ENCODE results near the gene KDM6A. TPM values are rescaled to one million over a fixed set of nuclear protein-coding genes. Genes with fewer than 3 reads are reported as not detected.
"Not testable (repeated sequence)": the region's sequence is repeated elsewhere in the genome, so short reads cannot be mapped to it uniquely, and the experiment has no call there.

Gene KDM6A
- total and polyA plus RNA-seq, 2 donors (not counting 1 experiment from before 2014, with no cell fraction given), result 13.8 to 28.4 TPM

DNA sequence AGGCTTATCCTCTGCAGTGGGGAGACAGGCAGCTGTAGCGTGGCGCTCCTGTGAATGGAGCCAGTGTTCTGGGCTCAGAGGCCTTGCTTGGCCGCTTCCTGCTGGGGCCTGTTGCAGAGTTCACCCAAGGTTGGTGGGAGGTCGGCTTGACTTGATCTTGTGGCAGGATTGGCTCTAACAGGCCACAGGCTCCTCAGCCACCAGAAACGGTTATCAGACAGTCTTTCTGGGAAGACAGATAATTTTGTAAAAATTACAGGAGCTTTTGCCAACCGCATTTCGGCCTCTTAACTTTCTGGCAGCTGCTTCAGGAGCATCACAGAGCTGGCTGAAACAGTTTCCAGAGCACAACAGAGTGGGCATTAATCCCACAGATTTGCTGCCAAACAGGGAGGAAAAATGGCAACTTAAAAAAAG lies 261.3 kb downstream of the KDM6A start:
- Histone ChIP-seq H3K4me2 (ENCODE audit: extremely low read depth, insufficient read depth, low read length) (no peak overlapping the region), H3K9ac (ENCODE audit: insufficient read depth, low read length) (no peak overlapping the region), H3K4me3 (replicated peaks in 1 of 4; ENCODE audit: control extremely low read depth in 1 of 4, insufficient read depth in 1 of 4, low read depth in 3 of 4, low read length in 4 of 4) (no peak overlapping the region), H4K20me1 (ENCODE audit: control insufficient read depth, extremely low read depth, insufficient read depth, low read length) (no peaks in the 10 kb centered on the region), H3K9me3 (ENCODE audit: control insufficient read depth, insufficient read depth, low read depth, low read length) (no peaks in the 10 kb centered on the region), H3K27ac (ENCODE audit: insufficient read depth, low read length) (no peak overlapping the region), H3K27me3 (ENCODE audit: control insufficient read depth, insufficient read depth, low read length) (no peaks in the 10 kb centered on the region), H2AFZ (ENCODE audit: low read length) (no peak overlapping the region), H3K79me2 (ENCODE audit: control insufficient read depth, insufficient read depth, low read length) (no peaks in the 10 kb centered on the region), H3K36me3 (ENCODE audit: control insufficient read depth, insufficient read depth, low read length) (no peaks in the 10 kb centered on the region), H3K4me1 (ENCODE audit: control insufficient read depth, extremely low read depth, insufficient read depth, low read length) (no peaks in the 10 kb centered on the region)
- TF ChIP-seq, protein P1, sequence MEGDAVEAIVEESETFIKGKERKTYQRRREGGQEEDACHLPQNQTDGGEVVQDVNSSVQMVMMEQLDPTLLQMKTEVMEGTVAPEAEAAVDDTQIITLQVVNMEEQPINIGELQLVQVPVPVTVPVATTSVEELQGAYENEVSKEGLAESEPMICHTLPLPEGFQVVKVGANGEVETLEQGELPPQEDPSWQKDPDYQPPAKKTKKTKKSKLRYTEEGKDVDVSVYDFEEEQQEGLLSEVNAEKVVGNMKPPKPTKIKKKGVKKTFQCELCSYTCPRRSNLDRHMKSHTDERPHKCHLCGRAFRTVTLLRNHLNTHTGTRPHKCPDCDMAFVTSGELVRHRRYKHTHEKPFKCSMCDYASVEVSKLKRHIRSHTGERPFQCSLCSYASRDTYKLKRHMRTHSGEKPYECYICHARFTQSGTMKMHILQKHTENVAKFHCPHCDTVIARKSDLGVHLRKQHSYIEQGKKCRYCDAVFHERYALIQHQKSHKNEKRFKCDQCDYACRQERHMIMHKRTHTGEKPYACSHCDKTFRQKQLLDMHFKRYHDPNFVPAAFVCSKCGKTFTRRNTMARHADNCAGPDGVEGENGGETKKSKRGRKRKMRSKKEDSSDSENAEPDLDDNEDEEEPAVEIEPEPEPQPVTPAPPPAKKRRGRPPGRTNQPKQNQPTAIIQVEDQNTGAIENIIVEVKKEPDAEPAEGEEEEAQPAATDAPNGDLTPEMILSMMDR (conservative IDR thresholded peaks at IDR 0.05 in 1 of 2, IDR thresholded peaks at IDR 0.05 in 1 of 2; ENCODE audit: low read depth in 1 of 2, low read length in 2 of 2), result no peak
- TF ChIP-seq EZH2 (IDR thresholded peaks at IDR 0.05; ENCODE audit: low read length, missing control alignments), result no peak
- DNase-seq (ENCODE audit: low read depth in 2 of 2), result peak in 1 of 2 donors; percentile 3

- H3K36me3 ChIP-seq (ENCODE audit: control insufficient read depth, insufficient read depth, low read length), result no peaks in the 10 kb centered on the region
- TF ChIP-seq, protein P1 (conservative IDR thresholded peaks at IDR 0.05 in 1 of 2, IDR thresholded peaks at IDR 0.05 in 1 of 2; ENCODE audit: low read depth in 1 of 2, low read length in 2 of 2), result no peak
- TF ChIP-seq EZH2 (IDR thresholded peaks at IDR 0.05; ENCODE audit: low read length, missing control alignments), result no peak
- no peaks in the 10 kb centered on the region for H3K4me1 ChIP-seq (ENCODE audit: control insufficient read depth, extremely low read depth, insufficient read depth, low read length)
- H3K9me3 ChIP-seq (ENCODE audit: control insufficient read depth, insufficient read depth, low read depth, low read length), result no peaks in the 10 kb centered on the region
- no peak for DNase-seq (ENCODE audit: low read depth in 2 of 2)
- no peak overlapping the region for H2AFZ ChIP-seq (ENCODE audit: low read length)
- no peak overlapping the region for H3K4me2 ChIP-seq (ENCODE audit: extremely low read depth, insufficient read depth, low read length)
- no peak overlapping the region for H3K27ac ChIP-seq (ENCODE audit: insufficient read depth, low read length)
- no peak overlapping the region for H3K9ac ChIP-seq (ENCODE audit: insufficient read depth, low read length)
- H4K20me1 ChIP-seq (ENCODE audit: control insufficient read depth, extremely low read depth, insufficient read depth, low read length), result no peaks in the 10 kb centered on the region
- no peaks in the 10 kb centered on the region for H3K27me3 ChIP-seq (ENCODE audit: control insufficient read depth, insufficient read depth, low read length)
- H3K79me2 ChIP-seq (ENCODE audit: control insufficient read depth, insufficient read depth, low read length), result no peaks in the 10 kb centered on the region
- no peak overlapping the region for H3K4me3 ChIP-seq (replicated peaks in 1 of 4; ENCODE audit: control extremely low read depth in 1 of 4, insufficient read depth in 1 of 4, low read depth in 3 of 4, low read length in 4 of 4)
These were observed 261.8 kb downstream of the KDM6A start for GRCh38 chrX:45134775-45135174.

GRCh38 chrX:45135391-45136075 lies 262.5 kb downstream of the KDM6A start:
- H3K4me3 ChIP-seq (replicated peaks in 1 of 4; ENCODE audit: control extremely low read depth in 1 of 4, insufficient read depth in 1 of 4, low read depth in 3 of 4, low read length in 4 of 4); H3K36me3 ChIP-seq (ENCODE audit: control insufficient read depth, insufficient read depth, low read length); H3K79me2 ChIP-seq (ENCODE audit: control insufficient read depth, insufficient read depth, low read length); H3K9ac ChIP-seq (ENCODE audit: insufficient read depth, low read length); H3K27ac ChIP-seq (ENCODE audit: insufficient read depth, low read length); H4K20me1 ChIP-seq (ENCODE audit: control insufficient read depth, extremely low read depth, insufficient read depth, low read length); DNase-seq (ENCODE audit: low read depth in 2 of 2); H3K4me2 ChIP-seq (ENCODE audit: extremely low read depth, insufficient read depth, low read length); H2AFZ ChIP-seq (ENCODE audit: low read length); H3K27me3 ChIP-seq (ENCODE audit: control insufficient read depth, insufficient read depth, low read length); H3K4me1 ChIP-seq (ENCODE audit: control insufficient read depth, extremely low read depth, insufficient read depth, low read length); H3K9me3 ChIP-seq (ENCODE audit: control insufficient read depth, insufficient read depth, low read depth, low read length): not testable (repeated sequence)
